ENCODE measurements around the gene HYAL3. TPM values are rescaled to one million over a fixed set of nuclear protein-coding genes. Genes with fewer than 3 reads are reported as not detected.
A peak's percentile ranks its signal among the peaks of the same experiment; 100 is the strongest.

HYAL3 gene
- total and polyA plus RNA-seq, 2 of the 13 experiments (the other 11 are each of a cell fraction or from before 2014, with no cell fraction given): 5.5 to 10.4 TPM

DNA sequence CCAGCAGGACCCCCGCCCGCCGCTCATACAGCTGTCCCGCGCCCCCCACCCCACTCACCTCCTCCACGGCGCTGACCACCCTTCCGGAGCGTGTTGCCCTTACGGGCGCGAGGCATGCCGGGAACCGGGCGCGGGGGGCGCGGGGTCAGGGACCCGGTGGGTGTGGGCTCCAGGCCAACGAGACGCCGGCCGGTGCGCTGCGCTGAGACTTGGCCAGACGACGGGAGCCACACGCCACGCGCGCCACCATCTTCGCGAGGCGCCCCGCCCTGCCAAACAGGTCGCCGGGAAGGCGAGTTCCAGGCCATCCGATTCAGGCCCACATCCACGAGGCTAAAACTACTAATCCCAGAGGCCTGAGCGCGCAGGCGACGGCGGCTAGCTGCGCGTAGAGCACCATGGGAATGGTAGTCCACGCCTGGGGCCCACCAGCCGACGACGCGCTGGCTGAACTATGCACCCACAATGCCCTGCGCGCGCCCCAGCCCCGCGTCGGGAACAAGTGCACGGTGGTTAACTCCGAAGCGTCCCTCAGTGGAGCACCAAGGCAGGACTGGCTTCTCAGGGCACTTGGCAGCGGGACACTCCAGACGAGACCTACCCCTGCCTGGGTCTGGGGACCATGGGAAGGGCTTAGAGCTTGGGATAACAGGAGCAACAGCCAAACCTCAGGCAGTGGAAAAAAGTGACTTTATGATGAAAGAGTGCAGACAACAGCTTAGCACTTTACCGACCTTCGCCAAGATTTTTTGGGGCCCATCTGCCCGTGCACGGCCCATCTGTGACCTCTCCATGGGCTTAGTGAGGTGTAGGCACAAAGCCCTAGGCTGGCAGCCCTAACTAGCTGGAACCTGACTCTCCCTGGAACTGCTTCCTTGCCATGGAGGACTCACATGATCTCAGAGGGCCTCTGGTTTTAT lies 6.8 kb downstream of the HYAL3 start, which contains the start of gene IFRD2 (continued):
- peak; percentile 47; the same call in 1 of the 2 replicates for TF ChIP-seq TBX3 (IDR thresholded peaks at IDR 0.05; ENCODE audit: borderline replicate concordance)
- TF ChIP-seq RBFOX2 (IDR thresholded peaks at IDR 0.05; ENCODE audit: low read depth, low read length): peak; percentile 89
- TF ChIP-seq SIX1 (CRISPR knock-in tag; IDR thresholded peaks at IDR 0.05; ENCODE audit: borderline replicate concordance): no peak
- no peak; the same call in 1 of the 2 replicates for TF ChIP-seq ZNF782 (CRISPR knock-in tag; IDR thresholded peaks at IDR 0.05; ENCODE audit: borderline replicate concordance)
- no peak for TF ChIP-seq ZNF235 (CRISPR knock-in tag; IDR thresholded peaks at IDR 0.05; ENCODE audit: borderline replicate concordance)
- no peak; the same call in 1 of the 2 replicates for TF ChIP-seq FOXK2 (IDR thresholded peaks at IDR 0.05)
- TF ChIP-seq CBFB (CRISPR knock-in tag; IDR thresholded peaks at IDR 0.05): peak; percentile 89
- no peak for TF ChIP-seq ZNF24 (IDR thresholded peaks at IDR 0.05)
- TF ChIP-seq ZFP90 (CRISPR knock-in tag; IDR thresholded peaks at IDR 0.05; ENCODE audit: borderline replicate concordance): no peak
- peak; percentile 53 for TF ChIP-seq CTCF (CRISPR knock-in tag; IDR thresholded peaks at IDR 0.05)
- TF ChIP-seq MTF1 (CRISPR knock-in tag; IDR thresholded peaks at IDR 0.05): no peak
- TF ChIP-seq KLF15 (CRISPR knock-in tag; IDR thresholded peaks at IDR 0.05; ENCODE audit: borderline replicate concordance): no peak
- TF ChIP-seq ZNF709 (CRISPR knock-in tag; IDR thresholded peaks at IDR 0.05): peak; percentile 65; the same call in 1 of the 2 replicates
- peak; percentile 91 for TF ChIP-seq SAP130 (CRISPR knock-in tag; IDR thresholded peaks at IDR 0.05; ENCODE audit: low read depth)
- TF ChIP-seq NCOA1 (CRISPR knock-in tag; IDR thresholded peaks at IDR 0.05): no peak
- 0 out of 2 replicates have a peak, but pooled peaks have one; percentile 18 for TF ChIP-seq ZNF296 (CRISPR knock-in tag; conservative IDR thresholded peaks at IDR 0.05)
- no peak for TF ChIP-seq ZNF251 (CRISPR knock-in tag; IDR thresholded peaks at IDR 0.05)
- TF ChIP-seq NFKBIZ (CRISPR knock-in tag; IDR thresholded peaks at IDR 0.05): 0 out of 2 replicates have a peak, but pooled peaks have one; percentile 52
- TF ChIP-seq HDAC2 (CRISPR knock-in tag; IDR thresholded peaks at IDR 0.05): peak; percentile 66; the same call in 1 of the 2 replicates
- TF ChIP-seq TOPORS (CRISPR knock-in tag; IDR thresholded peaks at IDR 0.05): peak; percentile 12; the same call in 1 of the 2 replicates
- TF ChIP-seq TBL1XR1 (IDR thresholded peaks at IDR 0.05; ENCODE audit: borderline replicate concordance, low read length, partially characterized antibody): peak; percentile 96
- TF ChIP-seq ZNF766 (CRISPR knock-in tag; IDR thresholded peaks at IDR 0.05; ENCODE audit: borderline replicate concordance): no peak
- TF ChIP-seq RFX3 (CRISPR knock-in tag; IDR thresholded peaks at IDR 0.05): no peak
- peak; percentile 97 for TF ChIP-seq HNF1B (CRISPR knock-in tag; IDR thresholded peaks at IDR 0.05)
- no peak for TF ChIP-seq ZNF331 (CRISPR knock-in tag; IDR thresholded peaks at IDR 0.05)
- no peak for TF ChIP-seq ZNF720 (CRISPR knock-in tag; IDR thresholded peaks at IDR 0.05)
- no peak for TF ChIP-seq ZFP36L1 (CRISPR knock-in tag; IDR thresholded peaks at IDR 0.05)
- TF ChIP-seq EZH2 (conservative IDR thresholded peaks at IDR 0.05; ENCODE audit: low read depth, low read length): no peak
